ENCODE results near the gene KCNQ1.

Gene KCNQ1

GRCh38 chr11:2782769-2783168 is 338.0 kb downstream of the KCNQ1 start:
- Mint-ChIP-seq H3K4me1 (peaks cover 12% of the 10 kb centered on the region), H3K36me3 (peaks cover 34% of the 10 kb centered on the region), H3K9me3 (peaks cover 11% of the 10 kb centered on the region), H3K27me3 (no peaks in the 10 kb centered on the region), H3K4me3 (no peak overlapping the region), H3K27ac (peak overlapping the region; percentile 17)
- ATAC-seq (ENCODE audit: low read depth) (no peak), DNase-seq (ENCODE audit: low spot score in 2 of 2) (no peak)

DNA sequence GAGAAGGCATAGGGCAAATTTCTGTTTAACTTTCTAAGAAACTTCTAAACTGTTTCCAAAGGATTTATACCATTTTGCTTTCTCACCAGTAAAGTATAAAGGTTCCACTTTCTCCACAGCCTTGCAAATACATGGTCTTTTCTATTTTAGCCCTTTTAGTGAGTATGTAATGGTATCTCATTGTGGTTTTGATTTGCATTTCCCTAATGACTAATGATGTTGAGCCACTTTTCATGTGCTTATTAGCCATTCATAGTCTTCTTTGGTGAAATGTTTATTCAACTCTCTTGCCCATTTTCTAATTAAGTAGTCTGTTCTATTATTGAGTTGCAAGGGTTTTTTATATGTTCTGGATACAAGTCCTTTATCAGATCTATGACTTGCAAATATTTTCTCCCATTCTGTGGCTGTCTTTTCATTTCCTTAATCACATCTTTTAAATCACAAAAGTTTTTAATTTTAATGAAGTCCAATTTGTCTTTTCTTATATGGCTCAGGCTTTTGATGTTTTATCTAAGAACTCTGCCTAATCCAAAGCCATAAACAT is 338.8 kb downstream of the KCNQ1 start:
- H3K4me1 Mint-ChIP-seq = peaks cover 12% of the 10 kb centered on the region
- H3K9me3 Mint-ChIP-seq = peaks cover 11% of the 10 kb centered on the region
- no peak overlapping the region for H3K27ac Mint-ChIP-seq
- no peak overlapping the region for H3K4me3 Mint-ChIP-seq
- DNase-seq (ENCODE audit: low spot score in 2 of 2) (no peak), ATAC-seq (ENCODE audit: low read depth) (no peak)
- H3K27me3 Mint-ChIP-seq = no peaks in the 10 kb centered on the region
- peaks cover 34% of the 10 kb centered on the region for H3K36me3 Mint-ChIP-seq

DNA sequence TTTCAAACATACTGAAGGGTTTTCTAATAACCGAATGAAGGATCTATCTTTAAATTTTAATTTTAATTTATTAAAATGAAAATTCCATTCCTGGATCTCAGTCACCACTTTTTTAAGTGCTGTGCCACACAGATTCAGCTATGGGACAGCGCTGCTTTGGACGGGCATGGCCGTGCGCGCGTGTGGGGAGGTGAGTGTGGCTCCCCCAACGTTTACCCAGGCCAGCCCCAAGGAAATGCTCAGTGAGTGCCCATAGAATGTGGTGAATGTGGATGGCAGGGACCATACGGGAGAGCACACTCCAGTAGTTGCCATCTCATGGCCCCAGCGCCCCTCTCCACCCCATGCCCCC is 343.0 kb downstream of the KCNQ1 start:
- H3K36me3 Mint-ChIP-seq = peaks cover 22% of the 10 kb centered on the region
- H3K27me3 Mint-ChIP-seq = no peaks in the 10 kb centered on the region

DNA sequence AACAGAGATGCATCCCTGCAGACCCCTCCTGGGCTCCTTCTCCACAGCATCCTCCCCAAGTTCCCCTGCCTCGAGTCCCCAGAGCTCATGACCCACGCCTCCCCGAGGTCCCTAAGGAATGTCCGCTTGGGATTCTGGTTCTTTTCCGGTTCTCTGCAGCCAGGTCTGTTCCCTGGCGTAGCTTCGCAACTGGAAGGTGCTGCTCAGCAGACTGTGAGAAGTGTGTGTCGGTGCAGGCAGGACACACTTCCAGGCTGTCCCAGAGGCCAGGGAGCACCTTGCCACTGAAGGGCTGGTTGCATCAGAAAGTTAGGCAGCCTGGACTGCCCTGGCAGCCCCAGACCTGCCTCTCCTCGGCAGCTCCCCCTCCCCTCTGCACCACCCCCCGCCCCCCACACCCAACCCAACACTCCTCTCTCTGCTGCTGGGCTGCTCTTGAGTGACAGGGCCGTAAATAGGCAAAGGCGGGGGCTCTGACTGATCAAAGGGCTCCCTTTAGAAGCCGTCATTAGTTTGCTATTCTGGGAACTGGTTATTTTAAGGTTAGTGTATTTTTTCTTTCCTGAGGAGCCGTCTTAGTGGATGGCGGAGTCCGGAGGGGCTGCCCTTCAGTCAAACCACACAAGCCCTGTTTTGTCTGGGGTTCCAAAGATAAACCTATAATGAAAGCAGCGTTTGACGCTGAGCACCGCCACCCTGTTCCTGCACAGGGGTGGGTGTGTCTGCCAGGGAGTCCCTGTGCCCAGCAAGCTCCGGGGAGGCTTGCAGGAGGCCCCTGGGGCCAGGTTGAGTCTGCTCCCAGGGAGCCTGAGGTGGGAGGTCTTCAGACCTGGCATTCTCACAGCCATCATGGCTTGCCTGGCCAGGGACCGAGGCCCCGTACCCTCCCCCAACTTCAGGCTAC is 343.6 kb downstream of the KCNQ1 start:
- Mint-ChIP-seq H3K36me3 (peaks cover 20% of the 10 kb centered on the region), H3K4me1 (peaks cover 9% of the 10 kb centered on the region), H3K27me3 (no peaks in the 10 kb centered on the region), H3K27ac (no peak overlapping the region), H3K4me3 (no peak overlapping the region), H3K9me3 (peaks cover 9% of the 10 kb centered on the region)
- DNase-seq (ENCODE audit: low spot score in 2 of 2) = no peak
- no peak for ATAC-seq (ENCODE audit: low read depth)

More for the DNA sequence above, 343.0 kb downstream of the KCNQ1 start:
- no peak overlapping the region for H3K4me3 Mint-ChIP-seq
- H3K27ac Mint-ChIP-seq = no peak overlapping the region
- H3K9me3 Mint-ChIP-seq = peaks cover 9% of the 10 kb centered on the region
- peaks cover 13% of the 10 kb centered on the region for H3K4me1 Mint-ChIP-seq
- DNase-seq (ENCODE audit: low spot score in 2 of 2) (no peak), ATAC-seq (ENCODE audit: low read depth) (no peak)

DNA sequence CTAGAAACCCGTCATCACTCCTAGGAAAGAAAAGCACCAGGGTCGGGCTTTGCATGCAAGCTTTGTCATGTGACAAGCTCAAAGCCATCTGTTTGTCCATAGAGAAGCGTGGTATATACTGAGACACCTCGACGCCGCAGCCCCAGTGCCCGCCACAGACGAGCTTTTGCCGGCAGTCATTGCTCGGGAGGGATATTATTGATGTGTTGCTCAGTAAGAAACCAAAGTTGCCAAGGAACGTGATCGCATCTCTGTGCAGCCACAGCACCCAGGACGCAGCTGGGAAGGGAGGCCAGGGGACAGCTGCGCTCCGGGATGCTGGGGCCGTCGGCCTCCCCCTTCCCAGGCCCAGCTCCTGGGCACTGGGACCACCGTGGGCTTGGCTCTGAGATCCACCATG is 344.5 kb downstream of the KCNQ1 start:
- ATAC-seq (ENCODE audit: low read depth) = no peak
- H3K9me3 Mint-ChIP-seq = peaks cover 9% of the 10 kb centered on the region
- no peak overlapping the region for H3K27ac Mint-ChIP-seq
- no peaks in the 10 kb centered on the region for H3K27me3 Mint-ChIP-seq
- H3K36me3 Mint-ChIP-seq = peaks cover 26% of the 10 kb centered on the region
- peaks cover 9% of the 10 kb centered on the region for H3K4me1 Mint-ChIP-seq
- DNase-seq (ENCODE audit: low spot score in 2 of 2) = no peak
- no peak overlapping the region for H3K4me3 Mint-ChIP-seq

DNA sequence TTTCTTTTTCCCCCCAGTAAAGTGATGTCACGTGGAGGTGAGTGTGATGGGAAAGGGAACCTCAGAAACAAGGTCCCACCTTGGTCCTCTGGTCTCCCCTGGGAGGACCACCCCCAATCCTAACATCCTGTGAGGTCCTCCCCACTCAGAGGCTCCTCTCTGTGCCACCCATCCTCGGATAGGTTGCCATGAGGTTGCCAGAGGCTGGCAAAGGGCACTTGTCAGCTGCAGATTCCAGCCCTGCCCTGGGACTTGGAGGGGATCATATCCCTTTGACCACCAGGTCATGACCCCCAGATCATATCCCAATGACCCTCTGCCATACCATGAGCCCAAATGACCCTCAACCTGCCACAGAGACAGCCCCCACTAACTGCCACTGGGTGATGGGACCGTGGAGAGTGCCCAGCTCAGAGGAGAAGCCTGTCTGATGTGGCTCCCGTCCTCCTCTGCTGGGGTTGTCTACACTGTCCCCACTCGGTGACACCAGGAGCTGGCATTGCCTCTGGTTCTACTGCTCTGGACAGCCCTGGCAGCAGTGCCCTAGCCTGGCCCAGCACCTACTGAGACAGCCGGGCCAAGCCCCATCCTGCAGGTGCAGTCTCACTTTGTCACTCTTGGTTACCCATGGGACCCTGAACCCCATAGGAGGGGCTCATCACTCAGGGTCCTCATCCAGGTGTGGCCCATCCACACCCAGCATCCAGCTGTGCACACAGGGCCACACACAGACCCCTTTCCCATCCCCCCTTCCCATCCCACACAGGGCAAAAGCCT is 345.2 kb downstream of the KCNQ1 start:
- Mint-ChIP-seq H3K36me3 (peaks cover 27% of the 10 kb centered on the region), H3K4me3 (no peak overlapping the region), H3K9me3 (peaks cover 9% of the 10 kb centered on the region), H3K27me3 (no peaks in the 10 kb centered on the region), H3K4me1 (peaks cover 9% of the 10 kb centered on the region), H3K27ac (no peak overlapping the region)
- no peak for ATAC-seq (ENCODE audit: low read depth)
- DNase-seq (ENCODE audit: low spot score in 2 of 2) = no peak

DNA sequence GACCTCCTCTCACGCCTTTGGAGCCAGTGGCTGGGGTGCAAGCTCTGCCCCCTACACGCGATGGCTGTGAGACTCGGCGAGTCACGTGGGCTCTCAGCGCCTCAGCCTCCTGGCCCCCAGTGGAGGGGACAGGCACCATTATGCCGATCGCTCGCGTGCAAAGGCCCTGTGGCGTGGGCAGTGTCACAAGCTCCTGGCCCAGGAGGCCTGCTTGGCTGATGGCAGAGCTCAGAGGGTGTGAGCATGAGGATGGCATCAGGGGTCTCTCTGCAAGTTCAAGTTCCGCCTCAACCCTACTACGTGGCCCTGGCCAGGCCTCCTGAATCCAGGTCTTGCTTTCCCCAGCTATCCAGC is 345.7 kb downstream of the KCNQ1 start:
- H3K4me3 Mint-ChIP-seq = no peak overlapping the region

DNA sequence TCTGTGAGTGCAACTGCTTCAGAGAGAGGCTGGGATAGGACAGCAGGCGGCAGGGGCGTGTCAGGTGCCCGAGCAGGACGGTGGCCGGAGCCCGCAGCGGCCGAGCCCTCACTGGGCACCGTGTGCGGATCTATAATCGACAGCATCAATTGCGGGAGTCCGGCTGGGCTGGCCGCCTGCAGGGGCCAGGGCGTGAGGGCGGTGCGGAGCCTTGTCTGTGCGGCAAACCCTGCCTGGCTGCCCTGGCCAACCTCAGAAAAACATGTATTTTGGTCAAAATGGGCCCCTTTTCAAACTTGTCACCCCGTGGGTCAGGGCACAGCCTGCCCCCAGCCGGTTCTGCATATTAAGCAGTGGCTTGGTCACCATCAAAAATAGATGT is 346.3 kb downstream of the KCNQ1 start:
- Mint-ChIP-seq H3K36me3 (peaks cover 22% of the 10 kb centered on the region), H3K9me3 (peaks cover 5% of the 10 kb centered on the region), H3K27ac (no peak overlapping the region), H3K4me3 (peak overlapping the region; percentile 11), H3K27me3 (no peaks in the 10 kb centered on the region), H3K4me1 (peaks cover 9% of the 10 kb centered on the region)
- no peak for ATAC-seq (ENCODE audit: low read depth)
- DNase-seq (ENCODE audit: low spot score in 2 of 2) = no peak

More for the DNA sequence above, 345.7 kb downstream of the KCNQ1 start:
- Mint-ChIP-seq H3K4me1 (peaks cover 9% of the 10 kb centered on the region), H3K27ac (no peak overlapping the region), H3K36me3 (peaks cover 26% of the 10 kb centered on the region), H3K9me3 (peaks cover 9% of the 10 kb centered on the region), H3K27me3 (no peaks in the 10 kb centered on the region)
- ATAC-seq (ENCODE audit: low read depth) = no peak
- no peak for DNase-seq (ENCODE audit: low spot score in 2 of 2)

DNA sequence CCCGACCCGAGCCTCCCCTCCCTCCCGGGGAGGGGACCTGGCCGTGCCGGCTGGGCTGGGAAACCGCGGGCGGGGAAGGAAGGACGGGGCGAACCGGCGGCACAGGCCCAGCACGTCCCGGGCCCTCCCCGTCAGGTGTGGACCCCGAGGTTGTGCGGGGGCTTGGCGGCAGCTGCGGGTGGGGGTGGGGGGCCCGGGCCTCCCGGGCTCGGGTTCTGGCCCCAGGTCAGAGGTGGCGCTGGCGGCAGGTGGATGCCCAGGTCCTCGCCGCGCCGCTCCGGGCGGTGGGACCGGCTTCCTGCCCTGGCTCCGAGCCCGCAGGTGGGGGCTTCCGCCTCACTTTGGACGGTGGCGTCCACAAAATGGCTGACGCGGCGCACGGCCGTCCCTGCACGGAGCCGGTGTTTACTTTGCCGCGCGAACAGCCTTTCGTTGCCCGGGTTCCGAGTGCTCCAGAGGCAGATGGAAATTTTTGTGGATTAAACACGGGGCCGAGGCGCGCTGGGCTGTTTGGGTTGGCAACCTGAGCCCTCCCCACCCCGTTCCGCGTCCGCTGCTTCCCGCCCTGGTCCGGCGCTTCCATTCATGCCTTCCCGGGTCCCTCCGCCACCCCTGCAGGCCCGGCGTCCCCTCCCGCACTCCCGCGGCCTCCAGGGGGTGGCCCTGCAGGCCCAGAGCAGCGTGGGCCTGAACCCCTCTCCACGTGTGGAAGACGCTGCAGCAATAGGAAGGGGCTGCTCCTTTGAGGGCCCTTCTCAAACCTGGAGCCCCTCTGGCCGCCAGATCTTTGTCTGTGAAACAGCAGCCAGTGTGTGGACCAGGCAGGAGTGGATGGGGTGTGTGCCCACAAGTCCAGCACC is 346.9 kb downstream of the KCNQ1 start:
- DNase-seq (ENCODE audit: low spot score in 2 of 2) (no peak), ATAC-seq (ENCODE audit: low read depth) (peak; percentile 72)
- H3K4me1 Mint-ChIP-seq = peaks cover 9% of the 10 kb centered on the region
- peak overlapping the region; percentile 47 for H3K27ac Mint-ChIP-seq
- peak overlapping the region; percentile 72 for H3K4me3 Mint-ChIP-seq
- H3K9me3 Mint-ChIP-seq = peaks cover under 1% of the 10 kb centered on the region
- H3K36me3 Mint-ChIP-seq = peaks cover 17% of the 10 kb centered on the region
- H3K27me3 Mint-ChIP-seq = no peaks in the 10 kb centered on the region

- no peak for ATAC-seq (ENCODE audit: low read depth)
- H3K27ac Mint-ChIP-seq = peak overlapping the region; percentile 47
- peak overlapping the region; percentile 72 for H3K4me3 Mint-ChIP-seq
Observed at GRCh38 chr11:2792381-2793250, 347.8 kb downstream of the KCNQ1 start.

DNA sequence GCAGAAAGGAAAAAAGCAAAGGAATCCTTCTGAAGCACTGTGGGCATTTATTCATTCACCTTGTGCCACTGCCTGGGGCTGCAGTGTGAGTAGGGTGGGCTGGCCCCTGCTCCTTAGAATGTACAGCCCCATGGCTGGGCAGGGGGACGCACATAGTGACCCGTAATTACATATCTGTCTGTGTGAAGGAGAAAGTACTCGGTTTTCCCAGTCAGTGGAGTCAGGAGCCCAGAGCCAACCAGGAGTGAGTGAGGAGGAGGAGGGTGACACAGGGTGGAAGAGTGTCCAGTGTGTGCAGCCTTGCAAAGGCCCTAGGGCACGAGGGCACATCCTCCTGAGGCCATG is 348.9 kb downstream of the KCNQ1 start:
- Mint-ChIP-seq H3K36me3 (peaks cover 16% of the 10 kb centered on the region), H3K27me3 (no peaks in the 10 kb centered on the region), H3K27ac (no peak overlapping the region), H3K4me3 (no peak overlapping the region), H3K9me3 (no peaks in the 10 kb centered on the region), H3K4me1 (peaks cover 9% of the 10 kb centered on the region)
- ATAC-seq (ENCODE audit: low read depth) = no peak
- no peak for DNase-seq (ENCODE audit: low spot score in 2 of 2)

More at GRCh38 chr11:2792381-2793250, 347.8 kb downstream of the KCNQ1 start:
- no peak for DNase-seq (ENCODE audit: low spot score in 2 of 2)
- peaks cover 9% of the 10 kb centered on the region for H3K4me1 Mint-ChIP-seq
- peaks cover 16% of the 10 kb centered on the region for H3K36me3 Mint-ChIP-seq
- H3K9me3 Mint-ChIP-seq = no peaks in the 10 kb centered on the region
- no peaks in the 10 kb centered on the region for H3K27me3 Mint-ChIP-seq

DNA sequence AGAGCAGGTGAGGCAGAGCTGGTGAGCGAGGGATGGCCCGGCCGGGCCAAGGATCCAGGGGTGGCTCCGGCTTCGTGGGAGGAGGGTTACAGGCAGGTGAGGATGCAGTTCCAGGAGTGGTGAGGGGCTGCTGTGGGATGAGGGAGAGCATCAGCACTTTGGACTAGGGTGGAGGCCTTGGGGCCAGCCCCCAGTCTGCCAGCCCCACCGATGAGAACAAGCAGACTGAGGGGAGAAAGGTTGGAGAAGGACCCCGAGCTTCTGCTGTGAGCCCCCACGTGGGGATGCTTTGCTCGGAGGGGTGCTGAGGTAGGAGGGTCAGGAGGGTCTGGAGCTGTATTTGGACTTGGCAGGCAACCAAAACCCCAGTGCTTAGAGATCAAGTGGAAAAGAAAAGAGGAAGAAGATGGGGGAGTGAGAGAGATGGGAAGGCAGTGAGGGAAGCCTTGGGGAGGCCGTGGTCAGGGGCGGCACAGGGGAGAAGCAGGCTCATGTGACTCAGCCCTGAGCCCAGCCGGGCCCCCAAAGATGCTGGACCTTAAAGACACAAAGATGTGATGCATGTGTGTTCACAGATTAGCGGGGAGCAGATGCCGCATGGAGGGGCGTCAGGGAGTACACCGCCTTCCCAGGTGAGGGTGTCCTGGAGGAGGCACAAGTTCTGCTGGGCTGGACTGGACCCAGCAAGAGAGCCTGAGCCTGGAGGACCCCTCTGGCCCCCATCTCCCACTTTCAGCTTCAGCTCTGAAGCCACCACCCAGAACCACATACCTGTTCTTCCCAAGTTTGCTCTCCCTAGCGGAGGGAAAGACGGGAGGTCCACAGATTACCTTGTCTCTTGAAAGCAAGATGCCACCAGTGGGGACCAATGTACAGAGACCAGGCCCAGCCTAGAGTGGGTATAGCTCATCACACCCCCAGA is 349.5 kb downstream of the KCNQ1 start:
- H3K27ac Mint-ChIP-seq = no peak overlapping the region
- peaks cover 11% of the 10 kb centered on the region for H3K4me1 Mint-ChIP-seq
- peaks cover 22% of the 10 kb centered on the region for H3K36me3 Mint-ChIP-seq
- ATAC-seq (ENCODE audit: low read depth) (no peak), DNase-seq (ENCODE audit: low spot score in 2 of 2) (no peak)
- no peaks in the 10 kb centered on the region for H3K27me3 Mint-ChIP-seq
- H3K4me3 Mint-ChIP-seq = no peak overlapping the region
- H3K9me3 Mint-ChIP-seq = no peaks in the 10 kb centered on the region

Data from memory B cell (primary cell).